ENCODE results near the gene PCDH1.

DNA sequence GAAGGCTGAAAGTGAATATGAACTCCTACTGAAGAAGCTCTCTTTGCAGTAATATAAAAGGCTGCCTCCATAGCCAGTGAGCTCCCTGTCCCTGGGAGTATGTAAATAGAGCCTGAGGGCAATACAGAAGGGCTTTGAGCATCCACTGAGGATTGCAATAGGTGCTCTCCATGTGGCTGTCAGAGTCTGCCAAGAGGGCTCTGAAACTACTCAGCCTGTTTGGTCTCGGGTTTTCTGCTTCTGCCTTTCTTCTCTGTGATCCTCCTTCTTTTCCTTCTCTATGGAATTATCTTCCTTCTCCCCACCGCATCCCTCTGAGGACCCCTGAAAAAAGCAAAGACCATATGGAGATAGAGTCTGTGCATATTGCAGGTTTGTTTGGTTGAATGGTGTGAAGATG, 69.4 kb downstream of the PCDH1 start:
- TF ChIP-seq YY1 (IDR thresholded peaks at IDR 0.05; ENCODE audit: insufficient read depth, insufficient read length) (no peak), ZNF274 (IDR thresholded peaks at IDR 0.05; ENCODE audit: low read depth, low read length) (no peak)

All from NT2/D1 (cell line).